T-helper 2 cell (primary cell): Measurements from ENCODE around the gene PTPRC.

Experiments
- DNase-seq, 5 experiments: peaks; one replicate each; pipeline versions ENCODE4 v3.0.0 to v3.0.0-alpha.2; 2012 to 2022

PTPRC gene

GRCh38 chr1:198622001-198622400 lies 16.8 kb upstream of the PTPRC start:
- DNase-seq, result no peak

GRCh38 chr1:198623752-198624647 lies 14.8 kb upstream of the PTPRC start:
- peak in 1 of 5 experiments; percentile 80 for DNase-seq

GRCh38 chr1:198624648-198624980 lies 14.2 kb upstream of the PTPRC start:
- DNase-seq, result no peak

- DNase-seq, result peak in 1 of 5 experiments; percentile 45
These were observed 11.3 kb upstream of the PTPRC start for GRCh38 chr1:198627436-198628066.

- no peak for DNase-seq
These were observed 10.8 kb upstream of the PTPRC start for GRCh38 chr1:198628067-198628455.

GRCh38 chr1:198629610-198630009 lies 9.2 kb upstream of the PTPRC start:
- DNase-seq, result no peak

- no peak for DNase-seq
These were observed 8.0 kb upstream of the PTPRC start for GRCh38 chr1:198630863-198631262.

- DNase-seq, result no peak
These were observed 7.5 kb upstream of the PTPRC start for GRCh38 chr1:198631292-198631691.

- DNase-seq, result peak in 1 of 5 experiments; percentile 51
These were observed 6.8 kb upstream of the PTPRC start for GRCh38 chr1:198632007-198632406.

- DNase-seq, result no peak
These were observed 5.1 kb upstream of the PTPRC start for GRCh38 chr1:198633675-198634121.

GRCh38 chr1:198635964-198636363 lies 2.9 kb upstream of the PTPRC start:
- no peak for DNase-seq

GRCh38 chr1:198636391-198636790 lies 2.4 kb upstream of the PTPRC start:
- no peak for DNase-seq

- DNase-seq, result no peak
These were observed 1.7 kb upstream of the PTPRC start for GRCh38 chr1:198637157-198637556.

- DNase-seq, result peak in 1 of 5 experiments; percentile 45
These were observed 863 bp upstream of the PTPRC start for GRCh38 chr1:198637916-198638437.

GRCh38 chr1:198638441-198638840 lies 399 bp upstream of the PTPRC start:
- no peak for DNase-seq

GRCh38 chr1:198639671-198640143 lies 867 bp downstream of the PTPRC start:
- peak in 1 of 5 experiments; percentile 62 for DNase-seq

- no peak for DNase-seq
These were observed 1.3 kb downstream of the PTPRC start for GRCh38 chr1:198640174-198640573.

GRCh38 chr1:198641501-198641900 lies 2.7 kb downstream of the PTPRC start:
- peak in 2 of 5 experiments; percentile 15 to 92 for DNase-seq

GRCh38 chr1:198641966-198642668 lies 3.3 kb downstream of the PTPRC start:
- DNase-seq, result no peak

GRCh38 chr1:198642983-198643382 lies 4.1 kb downstream of the PTPRC start:
- no peak for DNase-seq

GRCh38 chr1:198643808-198644207 lies 5.0 kb downstream of the PTPRC start:
- DNase-seq, result no peak

GRCh38 chr1:198647055-198647454 lies 8.2 kb downstream of the PTPRC start:
- no peak for DNase-seq

GRCh38 chr1:198648592-198648991 lies 9.8 kb downstream of the PTPRC start:
- no peak for DNase-seq
